Measurements from ENCODE around the gene ZFP62. TPM values are rescaled to one million over a fixed set of nuclear protein-coding genes. Genes with fewer than 3 reads are reported as not detected.

Gene ZFP62
- total RNA-seq, 1 experiment from 2014 or later, result 34.4 TPM

GRCh38 chr5:180825768-180826525, 35.1 kb downstream of the ZFP62 start:
- Mint-ChIP-seq H3K27me3 (ENCODE audit: insufficient read depth, unreplicated experiment) (no peaks in the 10 kb centered on the region), H3K4me3 (ENCODE audit: unreplicated experiment) (no peak overlapping the region), H3K36me3 (ENCODE audit: insufficient read depth, unreplicated experiment) (peaks cover 18% of the 10 kb centered on the region), H3K27ac (ENCODE audit: unreplicated experiment) (no peak overlapping the region), H3K4me1 (ENCODE audit: low read depth, unreplicated experiment) (peaks cover 17% of the 10 kb centered on the region), H3K9me3 (ENCODE audit: unreplicated experiment) (peaks cover 17% of the 10 kb centered on the region)
- ChIA-PET POLR2A (no interaction called here), CTCF (interaction anchor here (0.5 kb wide), 1 partner anchor 34 kb away, joined by 3 read pairs; no protein-coding TSS in a partner anchor)
- Histone ChIP-seq H3K36me3 (ENCODE audit: control insufficient read depth, insufficient read depth, low read length) (peaks cover 1% of the 10 kb centered on the region; the same call in 1 of the 2 replicates), H3K4me3 (ENCODE audit: low read depth, low read length) (no peak overlapping the region), H3K27me3 (replicated peaks; ENCODE audit: control insufficient read depth, insufficient read depth, low read length) (no peaks in the 10 kb centered on the region), H3K9me3 (peaks cover 20% of the 10 kb centered on the region), H3K4me1 (peaks cover 27% of the 10 kb centered on the region)
- no peak for TF ChIP-seq CTCF (IDR thresholded peaks at IDR 0.05; ENCODE audit: insufficient read depth in 1 of 2, low read depth in 1 of 2, low read length in 1 of 2, severe bottlenecking in 1 of 2, unreplicated experiment in 1 of 2)
- intact Hi-C loops (cut with micrococcal nuclease; ENCODE audit: unreplicated experiment), result no loop called here
- DNase-seq, result no peak
- no TSS peak for BruUV-seq (replicated peaks)

DNA sequence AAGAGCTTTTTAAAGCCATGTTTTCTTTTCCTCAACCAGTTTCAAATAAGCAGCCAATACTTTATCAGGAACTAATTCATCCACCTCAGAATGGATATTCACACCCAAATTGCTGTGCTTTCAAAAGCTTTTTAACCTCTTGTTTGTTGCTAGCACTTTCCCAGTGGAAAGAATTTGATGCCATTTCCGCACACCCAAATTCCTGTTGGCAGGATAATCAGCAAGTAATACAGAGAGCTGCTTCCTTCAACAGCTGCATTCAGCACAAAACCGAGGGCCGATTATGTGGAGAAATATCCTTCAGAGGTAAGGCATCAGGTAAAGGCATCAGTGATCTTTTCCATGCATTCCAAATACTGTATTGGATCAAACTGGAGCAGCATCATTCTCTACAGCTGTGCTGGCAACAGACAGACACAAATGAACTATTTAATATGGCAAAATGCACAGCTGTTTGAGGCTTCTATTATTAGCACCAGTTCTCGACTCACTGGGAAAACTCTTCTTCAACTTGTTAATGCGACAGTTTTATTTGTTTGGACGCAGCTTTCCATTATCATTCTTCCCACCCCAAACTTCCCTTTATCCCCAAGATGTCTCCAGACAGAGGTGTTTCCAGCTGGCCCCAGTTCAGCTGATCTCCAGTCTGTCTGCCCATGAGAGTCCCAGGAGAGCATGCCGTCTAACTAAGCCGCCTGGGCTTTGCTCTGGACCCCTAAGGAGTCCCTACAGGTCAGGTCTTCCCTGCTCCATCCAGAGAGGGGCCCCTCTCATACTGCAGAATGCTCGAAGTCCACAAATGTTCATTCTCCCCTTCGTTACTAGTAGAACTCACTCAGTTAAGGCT, 36.2 kb downstream of the ZFP62 start:
- H3K4me1 ChIP-seq, result peaks cover 22% of the 10 kb centered on the region
- POLR2A ChIA-PET, result no interaction called here
- no peak overlapping the region for H3K4me3 ChIP-seq (ENCODE audit: low read depth, low read length)
- H3K4me1 Mint-ChIP-seq (ENCODE audit: low read depth, unreplicated experiment), result peaks cover 13% of the 10 kb centered on the region
- intact Hi-C loops (cut with micrococcal nuclease; ENCODE audit: unreplicated experiment), result no loop called here
- H3K27ac Mint-ChIP-seq (ENCODE audit: unreplicated experiment), result no peak overlapping the region
- H3K9me3 ChIP-seq, result peaks cover 15% of the 10 kb centered on the region
- no peaks in the 10 kb centered on the region; the same call in 1 of the 2 replicates for H3K36me3 ChIP-seq (ENCODE audit: control insufficient read depth, insufficient read depth, low read length)
- CTCF ChIA-PET, result interaction anchor here (0.5 kb wide), 1 partner anchor 35 kb away, joined by 3 read pairs; no protein-coding TSS in a partner anchor
- BruUV-seq (replicated peaks), result no TSS peak
- no peak overlapping the region for H3K4me3 Mint-ChIP-seq (ENCODE audit: unreplicated experiment)
- no peak for TF ChIP-seq CTCF (IDR thresholded peaks at IDR 0.05; ENCODE audit: insufficient read depth in 1 of 2, low read depth in 1 of 2, low read length in 1 of 2, severe bottlenecking in 1 of 2, unreplicated experiment in 1 of 2)
- no peaks in the 10 kb centered on the region for H3K27me3 ChIP-seq (replicated peaks; ENCODE audit: control insufficient read depth, insufficient read depth, low read length)
- H3K9me3 Mint-ChIP-seq (ENCODE audit: unreplicated experiment), result peaks cover 11% of the 10 kb centered on the region
- H3K36me3 Mint-ChIP-seq (ENCODE audit: insufficient read depth, unreplicated experiment), result peaks cover 7% of the 10 kb centered on the region
- no peak for DNase-seq
- H3K27me3 Mint-ChIP-seq (ENCODE audit: insufficient read depth, unreplicated experiment), result no peaks in the 10 kb centered on the region

GRCh38 chr5:180823940-180824629, 37.0 kb downstream of the ZFP62 start:
- H3K36me3 Mint-ChIP-seq (ENCODE audit: insufficient read depth, unreplicated experiment), result peaks cover 2% of the 10 kb centered on the region
- peaks cover 7% of the 10 kb centered on the region for H3K4me1 Mint-ChIP-seq (ENCODE audit: low read depth, unreplicated experiment)
- Histone ChIP-seq H3K27me3 (replicated peaks; ENCODE audit: control insufficient read depth, insufficient read depth, low read length) (no peaks in the 10 kb centered on the region), H3K36me3 (ENCODE audit: control insufficient read depth, insufficient read depth, low read length) (no peaks in the 10 kb centered on the region; the same call in 1 of the 2 replicates), H3K4me3 (ENCODE audit: low read depth, low read length) (no peak overlapping the region), H3K9me3 (peaks cover 9% of the 10 kb centered on the region), H3K4me1 (peaks cover 16% of the 10 kb centered on the region)
- DNase-seq, result no peak
- BruUV-seq (replicated peaks), result no TSS peak
- ChIA-PET CTCF (no interaction called here), POLR2A (no interaction called here)
- H3K27me3 Mint-ChIP-seq (ENCODE audit: insufficient read depth, unreplicated experiment), result no peaks in the 10 kb centered on the region
- H3K27ac Mint-ChIP-seq (ENCODE audit: unreplicated experiment), result no peak overlapping the region
- H3K9me3 Mint-ChIP-seq (ENCODE audit: unreplicated experiment), result peaks cover 3% of the 10 kb centered on the region
- TF ChIP-seq CTCF (IDR thresholded peaks at IDR 0.05; ENCODE audit: insufficient read depth in 1 of 2, low read depth in 1 of 2, low read length in 1 of 2, severe bottlenecking in 1 of 2, unreplicated experiment in 1 of 2), result no peak
- no peak overlapping the region for H3K4me3 Mint-ChIP-seq (ENCODE audit: unreplicated experiment)
- intact Hi-C loops (cut with micrococcal nuclease; ENCODE audit: unreplicated experiment), result no loop called here

Data from Caco-2 (cell line).